ENCODE results near the gene NAT8L.

NAT8L gene

GRCh38 chr4:2070421-2071251, 11.5 kb downstream of the NAT8L start:
- no peak overlapping the region for H3K4me3 ChIP-seq (ENCODE audit: low read depth, low read length)
- no peaks in the 10 kb centered on the region for H3K4me1 ChIP-seq
- H3K27me3 ChIP-seq (ENCODE audit: control insufficient read depth, insufficient read depth, low read length), result no peaks in the 10 kb centered on the region
- H3K9ac ChIP-seq, result no peak overlapping the region
- H3K9me3 ChIP-seq (ENCODE audit: control insufficient read depth, low read length), result no peaks in the 10 kb centered on the region
- H3K27ac ChIP-seq, result no peak overlapping the region
- H3K36me3 ChIP-seq (ENCODE audit: control insufficient read depth, insufficient read depth, low read length), result no peaks in the 10 kb centered on the region
- H3K79me2 ChIP-seq, result no peaks in the 10 kb centered on the region
- no peak for TF ChIP-seq CTCF (IDR thresholded peaks at IDR 0.05)
- H3K4me2 ChIP-seq (ENCODE audit: low read length), result no peak overlapping the region
- H2AFZ ChIP-seq, result no peak overlapping the region

- H3K79me2 ChIP-seq, result no peaks in the 10 kb centered on the region
- H3K27me3 ChIP-seq (ENCODE audit: control insufficient read depth, insufficient read depth, low read length), result no peaks in the 10 kb centered on the region
- no peak overlapping the region for H3K4me3 ChIP-seq (ENCODE audit: low read depth, low read length)
- no peak overlapping the region for H3K27ac ChIP-seq
- H3K4me1 ChIP-seq, result no peaks in the 10 kb centered on the region
- no peak overlapping the region for H3K4me2 ChIP-seq (ENCODE audit: low read length)
- no peaks in the 10 kb centered on the region for H3K36me3 ChIP-seq (ENCODE audit: control insufficient read depth, insufficient read depth, low read length)
- H3K9me3 ChIP-seq (ENCODE audit: control insufficient read depth, low read length), result no peaks in the 10 kb centered on the region
- no peak for TF ChIP-seq CTCF (IDR thresholded peaks at IDR 0.05)
- H2AFZ ChIP-seq, result no peak overlapping the region
- H3K9ac ChIP-seq, result no peak overlapping the region
Observed at GRCh38 chr4:2071252-2071911, 12.3 kb downstream of the NAT8L start.

- H3K36me3 ChIP-seq (ENCODE audit: control insufficient read depth, insufficient read depth, low read length), result no peaks in the 10 kb centered on the region
Observed at GRCh38 chr4:2071912-2072867, 13.1 kb downstream of the NAT8L start.

More at GRCh38 chr4:2071912-2072867, 13.1 kb downstream of the NAT8L start:
- H3K9ac ChIP-seq, result no peak overlapping the region
- H3K4me3 ChIP-seq (ENCODE audit: low read depth, low read length), result no peak overlapping the region
- TF ChIP-seq CTCF (IDR thresholded peaks at IDR 0.05), result no peak
- H3K27ac ChIP-seq, result no peak overlapping the region
- H3K4me1 ChIP-seq, result no peaks in the 10 kb centered on the region
- no peak overlapping the region for H3K4me2 ChIP-seq (ENCODE audit: low read length)
- no peaks in the 10 kb centered on the region for H3K27me3 ChIP-seq (ENCODE audit: control insufficient read depth, insufficient read depth, low read length)
- no peaks in the 10 kb centered on the region for H3K79me2 ChIP-seq
- no peak overlapping the region for H2AFZ ChIP-seq
- no peaks in the 10 kb centered on the region for H3K9me3 ChIP-seq (ENCODE audit: control insufficient read depth, low read length)
